ENCODE measurements around the gene THRB. TPM values are rescaled to one million over a fixed set of nuclear protein-coding genes. Genes with fewer than 3 reads are reported as not detected.

Gene THRB
- total RNA-seq, 3 donors from 2014 or later: 29.8 to 40.2 (median 39.2) TPM

DNA sequence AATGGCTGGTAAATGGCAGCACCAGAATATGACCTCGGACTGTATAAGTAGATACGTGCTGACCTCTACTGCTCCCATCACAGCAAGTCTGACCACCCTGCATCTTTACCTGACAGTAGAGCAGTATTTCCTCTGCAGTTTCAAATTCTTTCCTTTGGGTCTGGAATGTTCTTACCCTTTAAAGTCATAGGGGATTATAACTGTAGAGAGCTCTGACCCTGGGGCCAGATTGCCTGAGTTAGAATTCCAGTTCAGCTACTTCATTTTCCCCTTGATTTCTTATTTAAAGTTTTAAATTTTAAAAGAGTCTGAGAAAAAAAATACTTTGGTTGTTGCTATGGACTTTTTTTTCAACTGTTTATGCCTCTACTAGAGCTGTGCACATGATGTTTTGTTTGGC, 311.9 kb downstream of the THRB start:
- TF ChIP-seq CTCF (IDR thresholded peaks at IDR 0.05): no peak
- no peak for TF ChIP-seq POLR2A (IDR thresholded peaks at IDR 0.05)
- no peak for TF ChIP-seq POLR2AphosphoS5 (IDR thresholded peaks at IDR 0.05)
- intact Hi-C loops (cut with DNase I; ENCODE audit: low total_unique reads): no loop called here

DNA sequence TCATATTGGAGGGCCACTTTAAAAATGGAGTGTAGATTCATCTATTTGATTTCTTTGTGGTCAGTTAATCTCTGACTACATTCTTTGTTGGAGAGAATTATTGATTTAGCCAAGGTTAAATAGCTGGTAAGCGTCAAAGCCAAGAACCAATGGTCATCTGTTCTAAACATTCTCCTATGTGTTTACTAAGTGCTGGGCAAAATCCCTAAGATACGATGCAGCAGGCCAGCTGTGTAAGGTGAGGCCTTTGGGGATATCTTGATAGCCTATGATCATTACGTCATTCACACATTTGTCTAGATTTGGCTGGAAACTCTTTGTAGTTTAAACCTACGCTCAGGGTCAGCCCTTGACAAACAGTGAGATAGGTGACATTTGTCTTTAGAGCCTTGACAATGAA, 313.4 kb downstream of the THRB start:
- peaks cover 0 to 7% of the 10 kb centered on the region in 2 donors for H3K4me1 ChIP-seq
- DNase-seq (ENCODE audit: low spot score in 2 of 2): no peak
- no peaks in the 10 kb centered on the region for H3K36me3 ChIP-seq
- H3K27ac ChIP-seq: no peak overlapping the region
- intact Hi-C loops (cut with DNase I; ENCODE audit: low total_unique reads): no loop called here
- H3K9me3 ChIP-seq: no peaks in the 10 kb centered on the region
- H3K27me3 ChIP-seq: no peaks in the 10 kb centered on the region
- H3K4me3 ChIP-seq: no peak overlapping the region
- TF ChIP-seq POLR2AphosphoS5 (IDR thresholded peaks at IDR 0.05) (no peak), POLR2A (IDR thresholded peaks at IDR 0.05) (no peak), CTCF (IDR thresholded peaks at IDR 0.05) (no peak)

More for the DNA sequence above, 311.9 kb downstream of the THRB start:
- DNase-seq (ENCODE audit: low spot score in 2 of 2): no peak
- Histone ChIP-seq H3K4me3 (no peak overlapping the region), H3K4me1 (no peaks in the 10 kb centered on the region), H3K27ac (no peak overlapping the region), H3K27me3 (no peaks in the 10 kb centered on the region), H3K9me3 (no peaks in the 10 kb centered on the region), H3K36me3 (no peaks in the 10 kb centered on the region)

DNA sequence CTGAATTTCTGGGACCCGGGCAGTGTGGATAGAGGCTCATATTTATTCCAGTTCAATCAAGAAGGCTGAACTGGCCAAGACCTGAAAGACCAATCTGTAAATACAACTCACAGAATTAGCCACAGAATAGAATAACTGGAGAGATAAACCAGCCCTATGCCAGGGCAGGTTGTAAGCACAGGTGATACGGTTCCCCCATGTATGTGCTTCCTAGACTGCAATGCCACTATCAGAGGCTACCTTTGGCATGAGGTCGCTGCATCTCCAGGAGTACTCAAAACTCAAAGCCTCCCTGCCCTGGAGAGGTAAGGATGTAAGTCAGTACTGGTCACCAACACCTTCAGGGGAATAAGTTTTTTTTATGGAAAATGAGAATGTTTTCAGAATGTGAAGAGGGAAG, 314.0 kb downstream of the THRB start:
- Histone ChIP-seq H3K27ac (no peak overlapping the region), H3K4me3 (no peak overlapping the region), H3K9me3 (no peaks in the 10 kb centered on the region), H3K36me3 (no peaks in the 10 kb centered on the region), H3K27me3 (no peaks in the 10 kb centered on the region), H3K4me1 (peaks cover 0 to 7% of the 10 kb centered on the region in 2 donors)
- DNase-seq (ENCODE audit: low spot score in 2 of 2): no peak
- intact Hi-C loops (cut with DNase I; ENCODE audit: low total_unique reads): no loop called here
- no peak for TF ChIP-seq POLR2AphosphoS5 (IDR thresholded peaks at IDR 0.05)
- TF ChIP-seq POLR2A (IDR thresholded peaks at IDR 0.05): no peak
- no peak for TF ChIP-seq CTCF (IDR thresholded peaks at IDR 0.05)

DNA sequence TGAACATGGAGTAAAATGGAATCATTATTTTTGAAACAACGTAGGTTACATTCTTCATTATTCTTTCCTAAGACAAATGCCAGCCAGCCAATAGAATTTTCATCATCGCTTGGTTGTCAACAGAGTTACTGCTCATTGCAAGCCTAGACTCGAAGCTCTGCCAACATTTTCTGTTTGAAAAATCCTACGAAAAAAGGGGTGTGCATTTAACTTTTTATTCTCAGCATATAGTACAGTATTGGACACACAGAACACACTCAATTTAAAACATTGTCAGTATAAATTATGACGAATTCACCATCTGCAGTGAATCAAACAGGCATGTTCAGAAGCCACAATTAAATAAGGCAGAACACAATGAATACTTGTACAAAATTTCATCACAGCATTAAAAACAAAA, 317.4 kb downstream of the THRB start:
- Histone ChIP-seq H3K4me3 (no peak overlapping the region), H3K36me3 (no peaks in the 10 kb centered on the region), H3K27ac (no peak overlapping the region), H3K9me3 (no peaks in the 10 kb centered on the region), H3K27me3 (no peaks in the 10 kb centered on the region), H3K4me1 (peaks cover 0 to 7% of the 10 kb centered on the region in 2 donors)
- TF ChIP-seq CTCF (IDR thresholded peaks at IDR 0.05) (no peak), POLR2AphosphoS5 (IDR thresholded peaks at IDR 0.05) (no peak), POLR2A (IDR thresholded peaks at IDR 0.05) (no peak)
- DNase-seq (ENCODE audit: low spot score in 2 of 2): no peak
- intact Hi-C loops (cut with DNase I; ENCODE audit: low total_unique reads): no loop called here

GRCh38 chr3:24174614-24175013, 320.0 kb downstream of the THRB start:
- no peak overlapping the region for H3K27ac ChIP-seq
- intact Hi-C loops (cut with DNase I; ENCODE audit: low total_unique reads): no loop called here
- peaks cover 0 to 7% of the 10 kb centered on the region in 2 donors for H3K4me1 ChIP-seq

More at GRCh38 chr3:24174614-24175013, 320.0 kb downstream of the THRB start:
- no peaks in the 10 kb centered on the region for H3K9me3 ChIP-seq
- no peak for TF ChIP-seq POLR2AphosphoS5 (IDR thresholded peaks at IDR 0.05)
- TF ChIP-seq POLR2A (IDR thresholded peaks at IDR 0.05): no peak
- TF ChIP-seq CTCF (IDR thresholded peaks at IDR 0.05): no peak
- no peaks in the 10 kb centered on the region for H3K36me3 ChIP-seq
- no peak for DNase-seq (ENCODE audit: low spot score in 2 of 2)
- H3K27me3 ChIP-seq: no peaks in the 10 kb centered on the region
- H3K4me3 ChIP-seq: no peak overlapping the region
